Umbilical cord (tissue), 2 donors: ENCODE results near the gene DTYMK. TPM values are rescaled to one million over a fixed set of nuclear protein-coding genes. Genes with fewer than 3 reads are reported as not detected.
A peak's percentile ranks its signal among the peaks of the same experiment; 100 is the strongest.

Source experiments
- DNase-seq: peaks from one replicate; pipeline ENCODE4 v3.0.0-alpha.2; 2015; ENCODE audit warnings: low spot score
- total RNA-seq: library from RNA; depleted of rRNA; stranded (reverse); fragments of >200 nt; gene quantifications from one replicate; pipeline ENCODE4 v1.2.3, GENCODE V29; 2014; ENCODE audit warnings: low replicate concordance; ENCODE audit not compliant: insufficient read depth

DTYMK gene
- total RNA-seq, 1 donor from 2014 or later, result 21.2 TPM

GRCh38 chr2:241706537-241706936, 19.9 kb upstream of the DTYMK start:
- no peak for DNase-seq

DNA sequence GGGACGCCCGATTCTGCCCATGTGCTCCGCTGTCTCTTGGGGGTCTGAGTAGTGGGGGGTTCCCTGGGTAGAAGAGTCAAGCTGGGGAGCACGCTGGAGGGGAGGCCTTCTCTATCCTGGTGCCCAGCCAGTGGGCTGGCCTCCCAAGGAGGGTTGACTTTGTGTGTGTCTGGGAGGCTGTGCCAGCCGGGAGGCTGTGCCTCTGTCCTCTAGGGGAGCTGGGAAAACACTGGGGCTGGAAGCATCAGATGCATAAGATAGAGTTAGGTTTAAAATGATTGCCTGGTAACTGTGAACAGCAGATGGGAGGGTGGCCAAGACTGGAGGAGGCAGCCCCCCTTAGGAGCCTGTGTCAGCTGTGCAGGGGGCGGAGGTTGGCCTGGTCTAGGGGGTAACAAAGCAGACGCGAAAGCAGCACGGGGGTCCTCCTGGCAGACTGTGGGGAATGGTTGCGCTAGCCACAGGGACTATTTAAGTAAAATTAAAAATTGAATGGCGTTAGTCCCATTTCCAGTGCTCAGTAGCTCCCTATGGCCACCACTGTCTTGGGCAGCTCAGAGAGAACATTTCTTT, 16.5 kb upstream of the DTYMK start:
- peak; percentile 27 for DNase-seq

- peak; percentile 84 for DNase-seq
These were observed 15.8 kb upstream of the DTYMK start for GRCh38 chr2:241702155-241703031.

DNA sequence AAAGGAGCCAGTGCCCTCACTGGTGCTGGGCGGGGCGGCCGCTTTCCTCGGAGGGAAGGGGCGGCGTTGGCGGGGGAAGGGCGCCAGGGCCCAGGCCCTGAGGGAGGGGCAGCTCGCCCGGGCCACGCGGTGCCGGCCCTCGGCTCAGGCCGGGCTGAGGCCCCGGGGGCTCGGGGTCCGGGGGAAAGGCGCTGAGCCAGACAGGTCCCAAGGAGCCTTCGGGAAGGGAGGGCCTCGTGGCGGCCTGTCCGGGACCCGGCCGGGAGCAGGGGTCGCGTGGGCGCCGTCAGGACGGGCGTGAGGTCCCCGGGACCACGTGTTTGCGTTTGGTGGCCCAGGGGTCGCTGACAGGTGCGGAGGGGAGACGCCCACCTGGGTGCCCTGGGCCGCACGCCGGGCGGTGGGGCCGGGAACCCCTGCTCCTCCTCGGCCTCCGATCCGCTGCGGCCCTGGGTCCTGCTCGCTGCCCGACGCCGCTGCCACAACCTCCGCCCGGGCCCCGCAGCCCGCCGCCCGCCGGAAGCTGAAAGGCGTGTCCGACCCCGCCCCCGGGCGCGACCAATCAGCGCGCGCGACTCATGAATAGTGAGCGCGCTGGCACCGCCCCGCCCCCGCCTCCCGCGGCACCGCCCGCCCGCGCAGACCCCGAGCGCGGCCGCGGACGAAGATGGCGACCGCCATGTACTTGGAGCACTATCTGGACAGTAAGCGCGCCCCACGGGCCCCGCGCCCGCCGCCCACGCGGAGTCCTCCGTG, 15.0 kb upstream of the DTYMK start, which contains the start of gene ING5:
ING5 (plus strand) TSS at position 641 of the 756 bp plus-strand sequence; CDS start at position 668, 27 bp downstream.
- peak; percentile 94 for DNase-seq

- no peak for DNase-seq
These were observed 14.5 kb upstream of the DTYMK start for GRCh38 chr2:241701149-241701398.

DNA sequence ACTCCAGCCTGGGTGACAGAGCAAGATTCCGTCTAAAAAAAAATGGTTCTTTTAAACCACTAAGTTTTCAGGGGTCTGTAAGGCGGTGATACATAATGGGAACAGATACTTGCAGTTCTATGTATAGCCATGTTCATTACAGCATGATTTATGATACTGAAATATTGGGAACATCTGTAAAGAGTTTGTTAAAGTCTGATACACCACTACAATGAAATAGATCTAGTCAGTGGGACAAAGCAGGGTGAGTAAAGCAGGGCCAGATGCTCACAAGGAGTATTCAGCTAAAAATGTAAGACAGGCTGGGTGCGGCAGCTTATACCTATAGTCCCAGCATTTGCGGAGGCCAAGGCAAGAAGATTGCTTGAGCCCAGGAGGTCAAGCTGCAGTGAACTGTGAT, 9.0 kb upstream of the DTYMK start:
- no peak for DNase-seq

DNA sequence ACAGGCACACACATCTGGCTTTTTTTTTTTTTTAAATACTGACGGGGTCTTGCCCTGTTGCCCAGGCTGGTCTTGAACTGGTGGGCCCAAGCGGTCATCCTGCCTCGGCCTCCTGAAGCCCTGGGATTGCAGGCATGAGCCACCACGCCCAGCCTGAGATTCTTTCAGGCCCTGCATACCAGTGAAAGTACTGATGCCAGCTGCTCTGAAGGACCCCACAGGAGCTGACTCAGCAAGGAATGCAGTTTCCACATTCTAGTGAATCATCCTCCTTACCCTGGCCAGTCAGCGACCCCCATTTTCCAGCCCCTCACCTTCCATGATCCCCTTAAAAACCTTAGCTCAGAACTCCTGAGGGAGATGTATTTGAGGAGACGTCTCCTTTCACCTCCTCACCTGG, 5.8 kb upstream of the DTYMK start:
- DNase-seq, result peak; percentile 23

DNA sequence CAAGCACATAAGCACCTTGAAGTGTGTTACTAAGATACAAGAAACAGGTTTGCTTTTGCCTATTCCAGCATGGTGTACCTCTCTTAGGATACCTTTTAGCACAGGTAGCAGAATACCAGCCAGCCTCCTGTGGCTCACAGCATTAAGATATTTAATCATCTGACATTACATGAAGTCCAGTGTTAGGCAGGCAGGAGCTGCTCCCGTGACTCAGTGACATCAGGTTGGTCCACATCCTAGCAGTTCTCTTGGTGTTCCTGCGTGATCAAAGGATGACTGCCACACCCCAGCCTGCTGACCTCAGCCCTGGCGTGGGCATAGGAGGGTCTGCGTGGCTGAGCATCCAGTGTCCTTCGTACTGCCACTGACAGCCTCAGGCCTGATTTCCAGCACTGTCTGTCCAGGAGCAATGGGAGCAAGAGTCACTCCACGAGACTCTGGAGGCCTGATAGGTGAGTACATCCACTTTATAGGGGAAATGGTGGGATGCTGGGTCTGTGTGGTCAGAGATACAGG, 3.6 kb upstream of the DTYMK start:
- no peak for DNase-seq

- DNase-seq, result no peak
These were observed 2.7 kb upstream of the DTYMK start for GRCh38 chr2:241689306-241689705.

DNA sequence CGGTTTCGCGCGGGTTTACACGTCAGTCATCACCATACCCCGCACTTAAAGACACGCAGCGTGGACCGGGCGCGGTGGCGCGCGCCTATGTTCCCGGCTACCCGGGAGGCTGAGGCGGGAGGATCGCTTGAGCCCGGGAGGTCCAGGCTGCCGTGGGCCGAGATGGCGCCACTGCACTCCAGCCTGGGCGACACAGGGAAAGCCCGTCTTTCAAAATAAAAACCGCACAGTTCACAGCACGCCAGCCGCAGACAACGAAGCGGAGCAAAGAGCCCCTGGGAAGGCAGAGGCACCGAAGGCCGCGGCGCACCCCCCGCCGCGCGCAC, 328 bp downstream of the DTYMK start:
- no peak for DNase-seq

DNA sequence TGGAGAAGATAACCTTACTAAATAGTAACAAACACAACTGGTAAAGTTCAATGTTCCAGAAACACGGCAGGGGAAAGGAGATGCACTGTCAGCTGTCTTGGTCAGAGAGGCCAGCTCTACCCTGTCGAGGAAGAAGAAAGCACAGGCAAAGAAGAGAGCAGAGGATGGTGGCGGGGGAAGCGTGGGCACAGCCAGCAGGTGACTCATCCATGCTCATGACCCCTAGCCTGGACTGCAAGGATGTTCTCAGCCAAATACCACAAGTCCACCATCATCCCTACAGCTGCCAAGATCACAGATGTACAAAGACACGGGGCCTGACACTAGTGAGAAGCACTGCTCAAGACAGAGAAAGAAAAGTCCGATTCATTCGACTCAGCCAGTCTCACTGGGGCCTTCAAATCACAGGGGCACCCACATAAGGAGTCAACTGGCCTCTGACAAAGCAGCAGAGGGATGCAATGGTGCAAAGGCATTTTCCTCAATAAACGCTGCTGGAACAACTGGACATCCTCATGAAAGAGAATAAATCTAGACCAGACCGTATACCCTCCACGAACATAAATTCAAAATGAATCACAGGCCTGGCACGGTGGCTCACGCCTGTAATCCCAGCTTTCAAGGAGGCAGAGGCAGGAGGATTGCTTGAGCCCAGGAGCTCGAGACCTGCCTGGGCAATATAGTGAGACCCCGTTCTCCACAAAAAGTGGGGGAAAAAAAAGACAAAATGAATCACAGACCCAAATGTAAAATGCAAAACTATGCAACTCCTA, 5.6 kb downstream of the DTYMK start:
- peak; percentile 28 for DNase-seq

GRCh38 chr2:241680044-241680443, 6.6 kb downstream of the DTYMK start:
- no peak for DNase-seq

GRCh38 chr2:241678784-241679540, 7.7 kb downstream of the DTYMK start:
- no peak for DNase-seq

DNA sequence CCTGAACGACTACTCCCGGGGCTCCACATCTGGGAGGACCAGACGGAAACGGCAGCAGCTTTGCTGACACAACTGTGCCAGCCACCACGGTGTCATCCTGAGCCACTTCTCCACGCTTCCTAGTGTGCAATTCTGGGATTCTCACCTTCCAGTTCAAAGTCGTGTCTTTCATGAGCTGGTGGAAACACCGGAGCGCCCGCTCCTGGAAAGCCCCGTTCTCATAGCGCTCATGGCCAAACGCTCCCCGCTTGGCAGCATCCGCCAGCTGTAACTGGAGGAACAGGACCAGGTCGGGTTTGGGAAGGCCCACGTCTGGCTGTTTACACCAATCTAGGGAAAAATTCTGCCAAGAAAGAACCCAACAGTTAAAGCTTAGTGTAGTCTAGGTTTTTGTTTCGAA, 8.3 kb downstream of the DTYMK start:
- no peak for DNase-seq

GRCh38 chr2:241677392-241677791, 9.2 kb downstream of the DTYMK start:
- DNase-seq, result no peak

DNA sequence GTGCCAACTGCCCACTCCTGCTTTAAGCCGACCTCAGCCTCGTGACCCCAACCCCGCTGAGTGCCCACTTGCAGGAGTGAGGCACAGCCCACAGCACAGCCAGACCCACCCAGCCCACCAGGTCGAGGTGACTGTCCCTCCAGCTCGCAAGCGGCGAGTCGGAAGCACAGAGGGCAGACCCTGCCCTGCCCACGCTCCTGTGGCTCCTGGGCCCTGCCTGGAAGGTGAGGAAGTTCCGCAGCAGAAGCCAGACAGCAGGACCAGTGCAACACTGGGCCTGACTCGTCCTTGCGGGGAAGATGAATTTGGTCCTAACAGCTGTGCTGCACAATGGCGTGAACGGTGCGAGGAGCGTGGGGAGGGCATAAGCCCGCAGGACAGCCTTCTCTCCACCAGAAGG, 9.9 kb downstream of the DTYMK start:
- DNase-seq, result no peak

- no peak for DNase-seq
These were observed 10.7 kb downstream of the DTYMK start for GRCh38 chr2:241675885-241676284.

DNA sequence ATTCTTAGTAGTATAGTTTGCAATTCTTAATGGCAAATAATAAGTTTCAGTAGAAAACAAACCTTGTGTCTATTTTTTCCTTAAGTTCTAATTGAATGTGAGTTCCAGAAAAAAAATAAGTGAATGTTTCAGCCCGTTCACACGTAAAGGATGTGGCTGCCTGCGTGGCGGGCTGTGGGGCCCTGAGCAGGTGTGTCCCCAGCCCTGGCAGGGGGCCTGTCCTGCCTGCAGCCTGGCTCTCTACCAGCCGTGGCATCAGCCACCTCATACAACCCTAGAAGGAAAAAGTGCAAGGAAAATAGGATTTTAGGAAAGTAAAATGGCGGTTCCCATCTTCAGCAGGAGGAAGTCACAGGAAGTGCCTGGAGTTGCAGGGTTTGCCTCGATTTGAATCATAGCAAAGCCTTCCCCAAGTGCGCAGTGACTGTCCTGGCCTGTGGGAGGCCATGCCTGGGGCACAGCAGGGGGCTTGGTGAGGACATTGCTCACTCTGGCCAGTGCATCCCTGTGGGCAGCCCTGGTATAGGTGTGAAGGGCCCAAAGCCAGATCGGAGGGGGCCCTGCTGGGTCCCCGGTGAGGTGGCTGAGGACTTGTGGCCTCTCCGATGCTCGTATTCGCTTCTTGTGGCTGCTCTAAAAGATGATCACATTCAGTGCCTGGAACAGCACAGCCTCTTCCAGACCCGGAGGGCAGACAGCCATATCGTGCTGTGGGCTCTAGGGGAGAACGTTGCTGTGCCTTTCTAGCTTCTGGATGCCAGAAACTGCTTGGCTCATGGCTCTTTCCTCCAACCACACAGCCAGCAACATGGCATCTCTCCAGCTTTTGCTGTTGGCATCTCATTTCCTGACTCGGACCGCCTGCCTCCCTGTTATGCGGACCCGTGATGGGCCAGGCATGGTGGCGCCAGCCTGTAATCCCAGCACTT, 12.6 kb downstream of the DTYMK start:
- no peak for DNase-seq

DNA sequence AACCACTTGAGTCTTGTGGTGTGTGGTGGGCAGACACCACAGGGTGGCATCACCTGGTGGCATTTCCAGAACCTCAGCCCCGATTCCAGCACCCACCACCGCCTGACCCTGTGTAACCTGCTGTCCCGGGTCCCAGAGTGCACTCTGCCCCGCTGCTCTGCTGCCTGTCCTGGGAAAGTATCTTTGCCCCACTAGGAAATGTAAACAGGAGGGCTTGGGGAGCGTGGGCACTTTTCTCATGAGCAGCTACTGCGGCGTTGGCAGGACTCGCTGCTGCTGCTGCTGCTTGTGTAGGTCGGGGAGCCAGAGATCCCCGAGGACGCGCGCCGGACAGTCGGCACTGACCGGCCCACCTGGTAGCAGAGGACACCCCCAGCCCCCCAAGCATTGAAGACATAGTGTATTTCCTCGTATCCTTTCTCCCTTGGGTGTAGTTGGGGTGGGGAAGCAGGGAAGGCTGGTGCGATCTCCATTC, 13.4 kb downstream of the DTYMK start:
- DNase-seq, result no peak
